GM23338 (cell line): ENCODE results near the gene INTS6L. TPM values are rescaled to one million over a fixed set of nuclear protein-coding genes. Genes with fewer than 3 reads are reported as not detected.

Source experiments
- ATAC-seq: fragments of 200-7000 bp; cut with Tn5 transposase; 3 replicates; pipeline ENCODE4 v1.9.1; 2020
- DNase-seq: peaks from one replicate; pipeline ENCODE4 v3.0.0-alpha.2; 2015; ENCODE audit warnings: low spot score
- H2AFZ ChIP-seq: fragments of 200-600 bp; sonication (generic); 2 replicates; pipeline ENCODE4 v1.8.0; 2016; ENCODE audit warnings: antibody characterized with exemption, mild to moderate bottlenecking, moderate library complexity
- H3F3A ChIP-seq: fragments of 200-600 bp; sonication (generic); replicated peaks from 2 replicates; pipeline ENCODE4 v1.8.0; 2017; ENCODE audit warnings: antibody characterized with exemption, mixed run types, low read depth
- H3K27ac ChIP-seq: fragments of 200-600 bp; sonication (generic); 2 replicates; pipeline ENCODE4 v1.6.1; 2016; ENCODE audit warnings: low read depth
- H3K27me3 ChIP-seq: fragments of 200-600 bp; sonication (generic); 2 replicates; pipeline ENCODE4 v1.8.0; 2016; ENCODE audit warnings: mild to moderate bottlenecking, mixed run types, moderate library complexity; ENCODE audit not compliant: insufficient read depth
- H3K36me3 ChIP-seq: fragments of 200-600 bp; sonication (generic); 2 replicates; pipeline ENCODE4 v1.8.0; 2016; ENCODE audit warnings: mild to moderate bottlenecking; ENCODE audit not compliant: insufficient read depth
- H3K4me1 ChIP-seq: fragments of 200-600 bp; sonication (generic); 2 replicates; pipeline ENCODE4 v1.8.0; 2016; ENCODE audit warnings: mild to moderate bottlenecking, moderate library complexity; ENCODE audit not compliant: insufficient read depth
- H3K4me2 ChIP-seq: fragments of 200-600 bp; sonication (generic); 2 replicates; pipeline ENCODE4 v1.7.1; 2017; ENCODE audit warnings: mixed run types
- H3K4me3 ChIP-seq: fragments of 200-600 bp; sonication (generic); 2 replicates; pipeline ENCODE4 v1.6.1; 2016; ENCODE audit warnings: mixed run types
- H3K79me2 ChIP-seq: fragments of 200-600 bp; sonication (generic); replicated peaks from 2 replicates; pipeline ENCODE4 v1.8.0; 2017; ENCODE audit warnings: mild to moderate bottlenecking; ENCODE audit not compliant: insufficient read depth
- H3K9me2 ChIP-seq: fragments of 200-600 bp; sonication (generic); 2 replicates; pipeline ENCODE4 v1.8.0; 2017; ENCODE audit not compliant: insufficient read depth
- H4K20me1 ChIP-seq: fragments of 200-600 bp; sonication (generic); replicated peaks from 2 replicates; pipeline ENCODE4 v1.8.0; 2017; ENCODE audit warnings: mild to moderate bottlenecking; ENCODE audit not compliant: insufficient read depth
- H3K27ac Mint-ChIP-seq: 2 replicates; pipeline ENCODE4 v1.8.0; 2020; ENCODE audit warnings: inconsistent platforms, mild to moderate bottlenecking, moderate library complexity, mixed read lengths
- H3K27me3 Mint-ChIP-seq: 3 replicates; pipeline ENCODE4 v1.8.0; 2022; ENCODE audit warnings: low read depth, mild to moderate bottlenecking, moderate library complexity, mixed read lengths, inconsistent platforms; ENCODE audit not compliant: insufficient read depth, poor library complexity
- H3K36me3 Mint-ChIP-seq: 3 replicates; pipeline ENCODE4 v1.8.0; 2021; ENCODE audit warnings: low read depth, mild to moderate bottlenecking, inconsistent platforms, moderate library complexity, mixed read lengths
- H3K4me1 Mint-ChIP-seq: 3 replicates; pipeline ENCODE4 v1.8.0; 2020; ENCODE audit warnings: mild to moderate bottlenecking, inconsistent platforms, mixed read lengths
- H3K4me3 Mint-ChIP-seq: 3 replicates; pipeline ENCODE4 v1.8.0; 2021; ENCODE audit warnings: moderate library complexity, mild to moderate bottlenecking, inconsistent platforms, mixed read lengths
- H3K9me3 Mint-ChIP-seq: 3 replicates; pipeline ENCODE4 v1.8.0; 2020; ENCODE audit warnings: moderate library complexity, mild to moderate bottlenecking, inconsistent platforms, mixed read lengths
- EZH2 ChIP-seq: fragments of 200-600 bp; sonication (generic); IDR thresholded peaks from one replicate; pipeline ENCODE4 v1.8.0; 2017; ENCODE audit warnings: antibody characterized with exemption, mild to moderate bottlenecking, low read depth; ENCODE audit not compliant: unreplicated experiment
- EZH2phosphoT487 ChIP-seq: fragments of 200-600 bp; sonication (generic); IDR thresholded peaks from one replicate; pipeline ENCODE4 v1.8.1; 2018; ENCODE audit warnings: antibody characterized with exemption; ENCODE audit not compliant: unreplicated experiment
- JUNB ChIP-seq: IDR thresholded peaks from one replicate; pipeline ENCODE4 v1.6.1; 2016; ENCODE audit warnings: antibody characterized with exemption; ENCODE audit not compliant: unreplicated experiment
- NANOG ChIP-seq: IDR thresholded peaks from 2 replicates; pipeline ENCODE4 v1.6.1; 2016; ENCODE audit warnings: antibody characterized with exemption, borderline replicate concordance
- POLR2AphosphoS5 ChIP-seq: IDR thresholded peaks from 2 replicates; pipeline ENCODE4 v1.6.1; 2016; ENCODE audit warnings: antibody characterized with exemption, low read depth
- polyA plus RNA-seq: library from polyadenylated mRNA; unstranded; fragments of >200 nt; fragmentation: Nextera tagmentation; extraction: Ambion mirVana; gene quantifications from 2 replicates; pipeline ENCODE4 v1.2.1, GENCODE V29; 2016
- total RNA-seq: library from RNA; depleted of rRNA; stranded (reverse); fragments of >200 nt; shearing (Covaris generic); gene quantifications from 2 replicates; pipeline ENCODE4 v1.2.3, GENCODE V29; 2014
- TF ChIP-seq, protein P1 (sequence below): fragments of 250-450 bp; sonication (Bioruptor Pico); IDR thresholded peaks from 2 replicates; pipeline ENCODE4 v1.5.0; 2020; ENCODE audit warnings: mild to moderate bottlenecking, moderate library complexity
- TF ChIP-seq, protein P2 (sequence below), 2 experiments: fragments of 200-600 bp in 1 of 2; sonication (generic) in 1 of 2; conservative IDR thresholded peaks; 2 replicates each; pipeline versions ENCODE4 v1.5.1 to v1.6.1; 2016 to 2017; ENCODE audit warnings: antibody characterized with exemption in 2 of 2, low read depth in 2 of 2, mild to moderate bottlenecking in 2 of 2, moderate library complexity in 1 of 2
- TF ChIP-seq, protein P3 (sequence below): IDR thresholded peaks from one replicate; pipeline ENCODE4 v1.6.1; 2018; ENCODE audit warnings: antibody characterized with exemption; ENCODE audit not compliant: unreplicated experiment

The INTS6L gene
- total and polyA plus RNA-seq, 2 experiments from 2014 or later, result 4.5 to 6.4 TPM

DNA sequence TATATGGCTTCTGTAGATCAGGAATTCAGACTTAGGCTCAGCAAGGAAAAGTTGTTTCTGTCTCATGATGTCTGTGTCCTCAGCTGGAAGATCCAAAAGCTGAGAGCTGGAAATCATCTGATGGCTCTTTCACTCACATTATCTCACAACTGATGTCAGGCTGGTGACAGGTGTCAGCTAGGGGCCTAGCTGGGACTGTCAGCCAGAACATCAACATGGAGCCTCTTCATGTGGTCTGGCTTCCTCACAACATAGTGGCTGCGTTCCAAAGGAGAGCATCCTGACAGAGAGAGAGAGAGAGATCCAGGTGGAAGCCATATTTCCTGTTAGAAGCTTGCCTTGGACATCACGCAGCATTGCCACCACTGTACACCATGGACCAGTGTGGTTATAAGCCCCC lies 10.6 kb upstream of the INTS6L start (continued):
- TF ChIP-seq, protein P1, sequence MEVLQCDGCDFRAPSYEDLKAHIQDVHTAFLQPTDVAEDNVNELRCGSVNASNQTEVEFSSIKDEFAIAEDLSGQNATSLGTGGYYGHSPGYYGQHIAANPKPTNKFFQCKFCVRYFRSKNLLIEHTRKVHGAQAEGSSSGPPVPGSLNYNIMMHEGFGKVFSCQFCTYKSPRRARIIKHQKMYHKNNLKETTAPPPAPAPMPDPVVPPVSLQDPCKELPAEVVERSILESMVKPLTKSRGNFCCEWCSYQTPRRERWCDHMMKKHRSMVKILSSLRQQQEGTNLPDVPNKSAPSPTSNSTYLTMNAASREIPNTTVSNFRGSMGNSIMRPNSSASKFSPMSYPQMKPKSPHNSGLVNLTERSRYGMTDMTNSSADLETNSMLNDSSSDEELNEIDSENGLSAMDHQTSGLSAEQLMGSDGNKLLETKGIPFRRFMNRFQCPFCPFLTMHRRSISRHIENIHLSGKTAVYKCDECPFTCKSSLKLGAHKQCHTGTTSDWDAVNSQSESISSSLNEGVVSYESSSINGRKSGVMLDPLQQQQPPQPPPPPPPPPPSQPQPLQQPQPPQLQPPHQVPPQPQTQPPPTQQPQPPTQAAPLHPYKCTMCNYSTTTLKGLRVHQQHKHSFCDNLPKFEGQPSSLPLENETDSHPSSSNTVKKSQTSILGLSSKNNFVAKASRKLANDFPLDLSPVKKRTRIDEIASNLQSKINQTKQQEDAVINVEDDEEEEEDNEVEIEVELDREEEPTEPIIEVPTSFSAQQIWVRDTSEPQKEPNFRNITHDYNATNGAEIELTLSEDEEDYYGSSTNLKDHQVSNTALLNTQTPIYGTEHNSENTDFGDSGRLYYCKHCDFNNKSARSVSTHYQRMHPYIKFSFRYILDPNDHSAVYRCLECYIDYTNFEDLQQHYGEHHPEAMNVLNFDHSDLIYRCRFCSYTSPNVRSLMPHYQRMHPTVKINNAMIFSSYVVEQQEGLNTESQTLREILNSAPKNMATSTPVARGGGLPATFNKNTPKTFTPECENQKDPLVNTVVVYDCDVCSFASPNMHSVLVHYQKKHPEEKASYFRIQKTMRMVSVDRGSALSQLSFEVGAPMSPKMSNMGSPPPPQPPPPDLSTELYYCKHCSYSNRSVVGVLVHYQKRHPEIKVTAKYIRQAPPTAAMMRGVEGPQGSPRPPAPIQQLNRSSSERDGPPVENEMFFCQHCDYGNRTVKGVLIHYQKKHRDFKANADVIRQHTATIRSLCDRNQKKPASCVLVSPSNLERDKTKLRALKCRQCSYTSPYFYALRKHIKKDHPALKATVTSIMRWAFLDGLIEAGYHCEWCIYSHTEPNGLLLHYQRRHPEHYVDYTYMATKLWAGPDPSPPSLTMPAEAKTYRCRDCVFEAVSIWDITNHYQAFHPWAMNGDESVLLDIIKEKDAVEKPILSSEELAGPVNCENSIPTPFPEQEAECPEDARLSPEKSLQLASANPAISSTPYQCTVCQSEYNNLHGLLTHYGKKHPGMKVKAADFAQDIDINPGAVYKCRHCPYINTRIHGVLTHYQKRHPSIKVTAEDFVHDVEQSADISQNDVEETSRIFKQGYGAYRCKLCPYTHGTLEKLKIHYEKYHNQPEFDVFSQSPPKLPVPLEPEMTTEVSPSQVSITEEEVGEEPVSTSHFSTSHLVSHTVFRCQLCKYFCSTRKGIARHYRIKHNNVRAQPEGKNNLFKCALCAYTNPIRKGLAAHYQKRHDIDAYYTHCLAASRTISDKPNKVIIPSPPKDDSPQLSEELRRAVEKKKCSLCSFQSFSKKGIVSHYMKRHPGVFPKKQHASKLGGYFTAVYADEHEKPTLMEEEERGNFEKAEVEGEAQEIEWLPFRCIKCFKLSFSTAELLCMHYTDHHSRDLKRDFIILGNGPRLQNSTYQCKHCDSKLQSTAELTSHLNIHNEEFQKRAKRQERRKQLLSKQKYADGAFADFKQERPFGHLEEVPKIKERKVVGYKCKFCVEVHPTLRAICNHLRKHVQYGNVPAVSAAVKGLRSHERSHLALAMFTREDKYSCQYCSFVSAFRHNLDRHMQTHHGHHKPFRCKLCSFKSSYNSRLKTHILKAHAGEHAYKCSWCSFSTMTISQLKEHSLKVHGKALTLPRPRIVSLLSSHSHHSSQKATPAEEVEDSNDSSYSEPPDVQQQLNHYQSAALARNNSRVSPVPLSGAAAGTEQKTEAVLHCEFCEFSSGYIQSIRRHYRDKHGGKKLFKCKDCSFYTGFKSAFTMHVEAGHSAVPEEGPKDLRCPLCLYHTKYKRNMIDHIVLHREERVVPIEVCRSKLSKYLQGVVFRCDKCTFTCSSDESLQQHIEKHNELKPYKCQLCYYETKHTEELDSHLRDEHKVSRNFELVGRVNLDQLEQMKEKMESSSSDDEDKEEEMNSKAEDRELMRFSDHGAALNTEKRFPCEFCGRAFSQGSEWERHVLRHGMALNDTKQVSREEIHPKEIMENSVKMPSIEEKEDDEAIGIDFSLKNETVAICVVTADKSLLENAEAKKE (CRISPR knock-in tag), result no peak
- TF ChIP-seq JUNB, result no peak
- TF ChIP-seq EZH2, result no peak

DNA sequence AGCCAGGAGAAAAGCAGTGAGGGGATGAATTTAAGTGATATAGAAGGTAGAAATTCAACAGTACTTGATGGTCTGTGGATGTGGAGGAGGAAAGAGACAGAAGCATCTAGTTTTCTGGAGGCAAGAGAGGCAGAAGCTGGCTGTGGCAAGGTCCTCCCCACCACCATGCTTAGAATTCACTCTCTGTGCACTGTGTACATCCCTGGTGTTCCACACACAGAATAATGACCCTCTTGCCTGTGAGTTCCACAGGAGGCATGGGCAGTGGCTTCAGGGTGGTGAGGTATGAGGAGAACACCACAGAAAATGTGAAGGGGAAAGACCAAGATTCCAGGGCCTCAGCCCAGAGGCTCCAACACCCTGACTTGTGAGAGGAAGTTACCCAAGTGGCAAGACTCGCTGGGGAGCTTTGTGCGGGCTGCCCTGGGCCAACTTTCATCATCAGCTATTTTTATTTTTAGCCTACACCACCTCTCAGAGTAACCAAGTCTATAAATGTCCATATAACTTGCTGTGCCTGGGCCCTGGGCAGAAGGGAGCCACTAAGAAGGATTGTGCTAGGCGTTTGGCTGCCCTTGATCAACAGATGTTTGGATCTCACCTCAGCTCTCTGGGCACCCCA lies 7.8 kb upstream of the INTS6L start:
- H3K4me1 ChIP-seq, result no peaks in the 10 kb centered on the region
- peaks cover 4% of the 10 kb centered on the region; the same call in 1 of the 3 replicates for H3K4me1 Mint-ChIP-seq
- H3K27me3 ChIP-seq, result no peaks in the 10 kb centered on the region
- H3K27me3 Mint-ChIP-seq, result peaks cover 3% of the 10 kb centered on the region
- no peak overlapping the region for H2AFZ ChIP-seq
- TF ChIP-seq EZH2phosphoT487, result no peak
- TF ChIP-seq NANOG, result no peak
- TF ChIP-seq, protein P2, sequence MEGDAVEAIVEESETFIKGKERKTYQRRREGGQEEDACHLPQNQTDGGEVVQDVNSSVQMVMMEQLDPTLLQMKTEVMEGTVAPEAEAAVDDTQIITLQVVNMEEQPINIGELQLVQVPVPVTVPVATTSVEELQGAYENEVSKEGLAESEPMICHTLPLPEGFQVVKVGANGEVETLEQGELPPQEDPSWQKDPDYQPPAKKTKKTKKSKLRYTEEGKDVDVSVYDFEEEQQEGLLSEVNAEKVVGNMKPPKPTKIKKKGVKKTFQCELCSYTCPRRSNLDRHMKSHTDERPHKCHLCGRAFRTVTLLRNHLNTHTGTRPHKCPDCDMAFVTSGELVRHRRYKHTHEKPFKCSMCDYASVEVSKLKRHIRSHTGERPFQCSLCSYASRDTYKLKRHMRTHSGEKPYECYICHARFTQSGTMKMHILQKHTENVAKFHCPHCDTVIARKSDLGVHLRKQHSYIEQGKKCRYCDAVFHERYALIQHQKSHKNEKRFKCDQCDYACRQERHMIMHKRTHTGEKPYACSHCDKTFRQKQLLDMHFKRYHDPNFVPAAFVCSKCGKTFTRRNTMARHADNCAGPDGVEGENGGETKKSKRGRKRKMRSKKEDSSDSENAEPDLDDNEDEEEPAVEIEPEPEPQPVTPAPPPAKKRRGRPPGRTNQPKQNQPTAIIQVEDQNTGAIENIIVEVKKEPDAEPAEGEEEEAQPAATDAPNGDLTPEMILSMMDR (conservative IDR thresholded peaks at IDR 0.05; ENCODE audit: low read depth in 2 of 2), result no peak
- TF ChIP-seq POLR2AphosphoS5, result no peak
- TF ChIP-seq, protein P3, sequence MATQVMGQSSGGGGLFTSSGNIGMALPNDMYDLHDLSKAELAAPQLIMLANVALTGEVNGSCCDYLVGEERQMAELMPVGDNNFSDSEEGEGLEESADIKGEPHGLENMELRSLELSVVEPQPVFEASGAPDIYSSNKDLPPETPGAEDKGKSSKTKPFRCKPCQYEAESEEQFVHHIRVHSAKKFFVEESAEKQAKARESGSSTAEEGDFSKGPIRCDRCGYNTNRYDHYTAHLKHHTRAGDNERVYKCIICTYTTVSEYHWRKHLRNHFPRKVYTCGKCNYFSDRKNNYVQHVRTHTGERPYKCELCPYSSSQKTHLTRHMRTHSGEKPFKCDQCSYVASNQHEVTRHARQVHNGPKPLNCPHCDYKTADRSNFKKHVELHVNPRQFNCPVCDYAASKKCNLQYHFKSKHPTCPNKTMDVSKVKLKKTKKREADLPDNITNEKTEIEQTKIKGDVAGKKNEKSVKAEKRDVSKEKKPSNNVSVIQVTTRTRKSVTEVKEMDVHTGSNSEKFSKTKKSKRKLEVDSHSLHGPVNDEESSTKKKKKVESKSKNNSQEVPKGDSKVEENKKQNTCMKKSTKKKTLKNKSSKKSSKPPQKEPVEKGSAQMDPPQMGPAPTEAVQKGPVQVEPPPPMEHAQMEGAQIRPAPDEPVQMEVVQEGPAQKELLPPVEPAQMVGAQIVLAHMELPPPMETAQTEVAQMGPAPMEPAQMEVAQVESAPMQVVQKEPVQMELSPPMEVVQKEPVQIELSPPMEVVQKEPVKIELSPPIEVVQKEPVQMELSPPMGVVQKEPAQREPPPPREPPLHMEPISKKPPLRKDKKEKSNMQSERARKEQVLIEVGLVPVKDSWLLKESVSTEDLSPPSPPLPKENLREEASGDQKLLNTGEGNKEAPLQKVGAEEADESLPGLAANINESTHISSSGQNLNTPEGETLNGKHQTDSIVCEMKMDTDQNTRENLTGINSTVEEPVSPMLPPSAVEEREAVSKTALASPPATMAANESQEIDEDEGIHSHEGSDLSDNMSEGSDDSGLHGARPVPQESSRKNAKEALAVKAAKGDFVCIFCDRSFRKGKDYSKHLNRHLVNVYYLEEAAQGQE, result no peak
- ATAC-seq (no peak), DNase-seq (no peak)
- H4K20me1 ChIP-seq, result no peaks in the 10 kb centered on the region
- no peaks in the 10 kb centered on the region for H3K36me3 Mint-ChIP-seq
- no peak overlapping the region for H3K27ac Mint-ChIP-seq
- H3K9me3 Mint-ChIP-seq, result no peaks in the 10 kb centered on the region
- H3K79me2 ChIP-seq, result no peaks in the 10 kb centered on the region
- no peaks in the 10 kb centered on the region for H3K36me3 ChIP-seq
- no peaks in the 10 kb centered on the region for H3F3A ChIP-seq
- H3K27ac ChIP-seq, result no peak overlapping the region
- H3K4me3 ChIP-seq, result no peak overlapping the region
- no peak overlapping the region for H3K4me2 ChIP-seq
- no peak overlapping the region for H3K4me3 Mint-ChIP-seq
- H3K9me2 ChIP-seq, result no peaks in the 10 kb centered on the region
